GM21576 (cell line): Measurements from ENCODE around the gene CCND1.

ENCODE experiments used
- ATAC-seq: cut with Tn5 transposase; IDR thresholded peaks from one replicate; pipeline ENCODE4 v1.9.1; 2021; ENCODE audit warnings: mild to moderate bottlenecking, moderate library complexity; ENCODE audit not compliant: unreplicated experiment

Gene CCND1

DNA sequence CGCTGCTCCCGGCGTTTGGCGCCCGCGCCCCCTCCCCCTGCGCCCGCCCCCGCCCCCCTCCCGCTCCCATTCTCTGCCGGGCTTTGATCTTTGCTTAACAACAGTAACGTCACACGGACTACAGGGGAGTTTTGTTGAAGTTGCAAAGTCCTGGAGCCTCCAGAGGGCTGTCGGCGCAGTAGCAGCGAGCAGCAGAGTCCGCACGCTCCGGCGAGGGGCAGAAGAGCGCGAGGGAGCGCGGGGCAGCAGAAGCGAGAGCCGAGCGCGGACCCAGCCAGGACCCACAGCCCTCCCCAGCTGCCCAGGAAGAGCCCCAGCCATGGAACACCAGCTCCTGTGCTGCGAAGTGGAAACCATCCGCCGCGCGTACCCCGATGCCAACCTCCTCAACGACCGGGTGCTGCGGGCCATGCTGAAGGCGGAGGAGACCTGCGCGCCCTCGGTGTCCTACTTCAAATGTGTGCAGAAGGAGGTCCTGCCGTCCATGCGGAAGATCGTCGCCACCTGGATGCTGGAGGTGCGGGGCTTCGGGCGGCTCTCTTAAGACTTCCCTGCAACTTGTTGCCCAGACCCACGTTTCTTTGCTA is at the start of gene CCND1:
Gene CCND1 (plus strand): TSS at position 162 of the 587 bp plus-strand sequence. CDS start 158 bp downstream, at position 320.
- ATAC-seq, result no peak

DNA sequence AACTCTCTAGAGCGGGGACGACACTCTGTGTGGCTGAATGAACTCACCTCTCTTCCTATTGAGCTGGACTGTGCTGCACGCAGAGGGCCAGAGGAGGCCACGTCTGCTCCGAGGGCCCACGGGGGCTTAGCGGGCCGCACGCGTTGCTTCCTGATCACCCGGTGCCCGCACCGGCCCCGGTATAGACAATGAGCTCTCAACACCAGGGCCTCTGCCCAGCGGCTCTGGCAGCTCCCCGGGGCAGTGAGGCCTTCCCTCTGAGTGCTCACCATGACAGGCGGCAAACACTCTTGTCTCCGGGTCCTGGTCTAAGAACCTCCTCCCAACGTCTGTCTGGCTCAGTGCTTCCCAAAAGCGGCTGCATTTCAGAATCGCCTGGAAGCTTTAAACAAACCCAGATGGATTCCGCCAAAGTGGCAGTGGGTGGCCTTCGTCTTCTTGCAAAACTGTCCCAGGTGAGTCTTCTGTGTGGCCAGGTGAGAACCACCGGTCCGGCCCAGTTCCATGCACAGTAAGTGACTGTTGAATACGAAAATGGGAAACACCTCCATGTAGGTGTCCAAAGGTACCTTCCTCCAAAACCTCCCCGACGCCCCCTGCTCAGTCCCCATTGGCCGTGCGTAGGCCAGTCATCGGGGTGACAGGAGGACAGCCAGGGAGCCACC is 47.8 kb upstream of the CCND1 start:
- ATAC-seq, result no peak

DNA sequence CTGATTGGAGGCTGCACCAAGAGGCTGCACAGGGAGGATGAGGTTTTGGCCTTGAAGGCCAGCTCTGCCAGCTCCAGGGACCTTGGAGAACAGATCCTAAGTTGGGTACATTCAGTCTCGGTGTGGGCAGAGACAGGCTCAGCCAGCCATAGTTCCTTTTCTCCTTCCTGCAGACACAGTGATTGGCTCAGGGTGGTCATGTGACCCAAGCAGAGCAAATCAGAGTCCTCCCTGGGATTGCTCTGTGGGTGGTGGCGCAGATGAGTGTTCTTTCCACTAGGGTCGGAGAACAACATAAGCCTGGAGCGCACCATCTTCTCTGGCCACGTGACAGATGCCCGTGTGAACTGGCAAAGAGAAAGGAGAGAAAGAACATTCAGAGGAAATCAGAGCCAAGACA is 47.1 kb upstream of the CCND1 start:
- no peak for ATAC-seq

DNA sequence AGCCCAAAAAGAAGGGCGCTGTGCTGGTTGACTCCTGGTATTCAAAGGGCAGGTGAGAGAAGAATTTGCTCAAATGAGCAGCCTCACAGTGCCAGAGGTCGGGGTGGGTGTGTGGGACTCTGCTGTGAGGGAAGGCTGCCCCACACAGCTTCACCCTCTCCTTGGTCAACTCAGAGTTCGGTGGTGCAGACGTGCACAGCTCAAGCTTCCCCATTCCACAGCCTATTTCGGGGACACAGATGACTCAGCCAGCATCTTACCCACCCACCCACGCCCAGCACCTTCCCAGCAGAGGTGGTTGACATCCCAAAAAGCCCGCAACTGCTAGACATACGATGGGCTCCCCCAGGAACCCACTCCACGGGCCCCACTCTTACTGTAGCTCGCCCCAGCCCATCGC is 46.5 kb upstream of the CCND1 start:
- ATAC-seq, result no peak

DNA sequence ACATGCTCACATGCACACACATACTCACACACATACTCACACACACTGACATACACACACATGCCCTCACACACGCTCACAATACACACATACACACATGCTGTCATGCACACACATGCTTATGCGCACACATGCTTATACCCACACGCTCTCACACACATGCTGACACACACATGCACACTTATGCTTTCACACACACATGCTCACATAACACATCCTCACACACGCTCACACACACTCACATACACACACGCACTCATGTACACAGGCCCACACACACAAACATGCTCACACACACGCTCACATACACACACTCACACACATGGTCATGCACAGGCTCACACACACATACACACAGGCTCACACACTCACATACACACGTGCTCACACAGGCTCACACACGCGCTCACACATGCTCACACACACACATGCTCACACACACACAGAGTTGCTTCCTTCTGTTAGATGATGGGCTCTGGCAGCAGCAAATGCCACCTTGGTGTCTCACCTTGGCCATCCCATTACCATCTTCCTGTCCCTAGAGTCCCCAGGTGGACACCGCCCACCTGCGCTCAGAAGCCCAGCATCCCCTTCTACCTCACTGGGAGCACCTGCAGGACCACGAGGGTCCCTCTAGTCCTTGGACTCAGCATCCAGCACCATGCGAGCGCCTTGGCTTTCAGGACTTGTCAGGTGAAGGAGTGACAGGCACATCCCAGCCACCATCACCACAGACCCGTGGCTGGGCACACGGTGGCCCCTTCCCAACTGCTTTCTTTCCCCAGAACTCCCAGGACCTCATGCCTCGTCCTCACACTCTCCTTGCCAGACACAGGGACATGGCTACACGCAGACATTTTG is 44.9 kb upstream of the CCND1 start:
- no peak for ATAC-seq

DNA sequence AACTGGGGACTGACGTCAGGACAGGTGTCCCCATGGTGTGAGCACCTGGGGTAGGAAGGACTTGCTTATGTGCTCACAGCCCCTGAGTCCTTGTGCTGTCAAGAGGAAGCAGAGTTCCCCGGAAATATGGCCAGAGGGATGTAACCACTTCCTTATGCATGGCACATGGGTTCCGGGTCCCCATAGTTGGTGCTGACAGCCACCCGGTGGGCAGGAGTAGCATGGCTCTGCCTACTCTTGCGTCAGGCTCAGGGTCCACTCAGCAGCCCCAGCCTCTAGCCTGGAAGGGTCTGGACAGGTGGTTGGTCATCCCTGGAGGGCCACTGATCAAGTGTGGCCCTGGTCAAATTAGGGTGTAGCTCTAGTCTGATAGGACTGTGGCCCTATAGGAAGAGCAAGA is 42.8 kb upstream of the CCND1 start:
- no peak for ATAC-seq

DNA sequence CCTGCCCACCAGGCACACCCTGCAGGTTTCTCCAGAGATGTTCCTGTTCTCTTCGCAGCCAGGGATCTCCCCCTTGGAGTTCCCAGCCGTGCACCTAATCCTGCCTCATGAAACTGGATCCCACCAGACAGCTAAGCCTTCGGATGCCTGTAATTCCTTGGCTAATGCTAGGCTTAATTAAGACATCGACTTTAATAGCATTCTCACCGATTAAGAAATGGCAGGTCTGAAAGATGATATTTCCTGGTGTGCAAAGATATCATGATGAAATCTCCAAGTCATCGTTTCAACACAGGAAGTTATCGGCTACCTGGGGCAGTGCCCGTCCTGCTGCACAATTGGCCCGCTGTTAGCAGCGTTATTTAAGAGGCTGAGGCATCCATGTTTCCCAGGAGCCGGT is 41.5 kb upstream of the CCND1 start:
- ATAC-seq, result no peak

DNA sequence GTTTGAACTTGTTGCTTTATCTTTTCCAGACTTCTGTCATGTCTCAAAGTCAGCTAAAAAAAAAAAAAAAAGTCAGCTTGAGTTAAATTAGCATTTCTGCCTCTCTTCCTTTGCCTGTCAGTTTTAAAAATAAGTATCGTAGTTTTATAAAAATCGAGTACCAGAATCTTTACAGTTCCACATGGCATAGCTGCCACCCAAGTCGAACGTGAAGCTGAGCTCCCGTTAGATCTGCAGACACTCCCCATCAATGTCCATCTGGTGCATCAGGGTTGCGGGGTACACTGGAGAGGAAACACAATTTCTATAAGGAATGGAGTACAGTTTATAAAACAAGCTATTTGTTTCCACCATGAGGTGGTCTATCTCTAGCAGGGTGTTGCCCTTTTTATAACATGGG is 41.0 kb upstream of the CCND1 start:
- no peak for ATAC-seq

DNA sequence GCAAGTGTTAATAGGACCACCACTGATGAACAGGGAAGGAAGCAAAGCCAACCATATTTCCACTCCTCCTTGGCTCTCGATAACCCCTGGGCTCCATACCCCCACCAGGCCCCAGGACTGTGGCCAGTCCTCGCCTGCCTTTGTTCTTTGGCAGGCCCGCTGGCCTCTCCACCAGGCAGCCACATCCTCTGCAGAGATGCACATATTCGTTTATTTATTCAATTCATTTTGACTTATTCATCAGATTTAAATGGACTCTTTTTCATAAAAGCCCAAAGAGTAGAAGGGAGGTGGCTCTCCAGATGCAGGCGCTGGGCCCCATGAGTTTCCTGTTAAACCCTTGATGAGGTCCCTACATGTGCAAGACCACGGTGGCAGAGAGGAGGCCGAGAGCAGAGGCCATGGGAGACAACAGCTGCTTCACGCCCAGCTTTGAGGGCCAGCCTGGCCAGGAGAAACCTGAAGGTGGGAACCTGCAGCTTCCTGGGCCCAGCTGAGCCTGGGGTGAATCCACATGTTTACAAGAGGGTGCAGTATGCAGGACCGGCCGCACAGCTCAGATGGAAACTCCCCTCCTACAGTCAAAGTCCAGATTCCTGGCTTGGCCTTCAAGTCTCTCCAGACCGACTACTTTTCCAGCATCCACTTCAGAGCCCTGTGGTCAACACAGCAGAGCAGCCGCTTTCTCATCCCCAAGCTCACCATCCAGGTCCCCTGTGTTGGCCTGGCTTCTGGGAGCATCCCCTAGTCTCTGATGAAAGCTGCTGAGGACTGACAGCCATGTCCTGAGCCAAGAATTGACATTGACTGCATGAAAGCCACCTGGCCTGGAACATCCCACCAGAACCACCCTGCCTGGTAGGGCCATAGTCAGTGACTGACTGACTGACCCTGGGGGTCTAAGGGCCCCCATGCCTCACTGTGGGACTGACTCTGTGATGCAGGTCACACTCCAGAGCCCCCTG is 39.7 kb upstream of the CCND1 start:
- no peak for ATAC-seq

DNA sequence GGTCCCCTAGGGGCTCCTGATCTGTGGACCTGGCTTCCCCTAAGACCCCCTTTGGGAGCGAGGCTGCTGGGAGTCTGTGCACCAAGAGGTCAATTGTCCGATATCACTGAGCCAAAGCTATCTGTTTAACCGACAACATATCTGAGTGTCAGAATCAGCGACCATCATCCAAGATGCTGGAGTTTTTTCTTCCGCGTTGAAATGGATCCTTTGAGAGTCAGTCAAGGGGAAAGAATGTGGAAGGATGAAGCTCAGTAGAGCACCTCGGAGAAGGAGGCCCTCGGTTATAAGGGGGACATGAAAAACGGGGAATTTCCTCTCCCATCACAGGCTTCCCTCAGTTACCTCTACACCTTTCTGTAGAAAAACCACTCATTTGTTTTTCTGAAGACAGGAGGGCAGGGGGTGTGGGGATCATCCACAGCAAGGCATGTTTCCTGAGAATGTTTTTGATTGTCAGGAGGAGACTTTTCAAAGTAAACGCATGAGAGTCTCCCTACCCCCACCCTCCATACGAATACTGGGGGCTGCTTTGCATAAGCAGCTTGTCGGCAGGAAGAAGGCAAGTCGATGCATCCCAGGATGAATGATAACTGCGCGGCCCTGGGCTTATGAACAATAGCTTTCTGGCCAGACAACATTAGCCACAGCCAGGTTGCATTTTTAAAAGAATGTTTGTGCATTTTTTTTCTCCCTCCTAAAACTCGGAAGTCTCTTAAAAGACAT is 37.7 kb upstream of the CCND1 start:
- ATAC-seq, result no peak

DNA sequence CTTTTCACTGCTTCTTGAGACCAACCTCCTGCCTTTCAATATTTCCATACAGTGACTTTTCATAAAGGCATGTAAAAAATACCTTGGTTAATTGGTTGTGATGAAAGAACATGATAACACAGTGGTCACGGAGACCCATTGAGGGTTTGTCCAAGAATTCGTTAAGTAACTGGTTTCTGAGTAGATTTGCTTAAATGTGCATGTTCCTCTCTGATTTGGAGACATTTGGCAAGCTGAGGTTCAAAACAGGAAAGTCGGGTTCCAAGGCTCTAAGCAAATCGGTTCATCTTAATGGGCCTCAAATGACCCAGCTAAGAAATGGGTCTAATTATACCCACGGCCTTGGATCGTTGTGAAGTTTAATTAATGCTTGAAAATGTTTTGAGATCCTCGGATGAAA is 36.9 kb upstream of the CCND1 start:
- no peak for ATAC-seq

DNA sequence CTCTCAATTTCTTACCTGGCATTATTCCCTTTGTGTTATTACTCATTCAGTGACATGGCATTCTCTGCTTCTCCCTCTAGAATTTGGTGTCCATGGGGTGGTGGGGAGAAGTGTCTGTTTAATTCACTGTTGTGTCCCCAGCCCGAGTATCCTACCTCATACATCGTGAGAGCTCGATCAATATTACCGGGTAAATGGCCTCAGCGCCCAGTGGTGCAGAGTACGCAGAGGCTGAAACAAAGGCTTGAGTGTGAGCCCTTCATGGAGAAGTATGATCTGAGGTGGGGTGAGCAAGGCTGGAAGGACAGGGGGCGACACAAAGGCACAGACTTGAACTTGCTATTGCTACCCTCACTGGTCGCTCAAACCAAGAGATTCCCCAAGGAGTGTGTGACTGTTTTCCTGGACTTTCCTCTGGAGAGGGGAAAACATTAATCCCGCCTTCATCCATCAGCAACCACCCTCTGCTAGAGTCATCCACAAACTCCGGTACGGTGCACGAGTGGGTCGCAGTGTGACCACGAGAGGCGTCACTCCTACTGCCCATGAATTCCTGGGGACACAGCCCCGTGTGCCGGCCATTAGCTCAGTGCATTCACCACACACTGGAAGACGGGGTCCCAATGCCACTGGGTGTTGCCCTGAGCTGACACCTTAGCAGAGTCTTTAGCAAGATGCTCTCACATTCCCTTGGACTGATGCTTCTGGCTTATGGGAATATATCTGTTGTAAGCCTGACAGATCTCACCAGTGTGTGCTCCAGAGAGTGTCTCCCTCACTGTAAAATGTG is 35.0 kb upstream of the CCND1 start:
- ATAC-seq, result no peak

DNA sequence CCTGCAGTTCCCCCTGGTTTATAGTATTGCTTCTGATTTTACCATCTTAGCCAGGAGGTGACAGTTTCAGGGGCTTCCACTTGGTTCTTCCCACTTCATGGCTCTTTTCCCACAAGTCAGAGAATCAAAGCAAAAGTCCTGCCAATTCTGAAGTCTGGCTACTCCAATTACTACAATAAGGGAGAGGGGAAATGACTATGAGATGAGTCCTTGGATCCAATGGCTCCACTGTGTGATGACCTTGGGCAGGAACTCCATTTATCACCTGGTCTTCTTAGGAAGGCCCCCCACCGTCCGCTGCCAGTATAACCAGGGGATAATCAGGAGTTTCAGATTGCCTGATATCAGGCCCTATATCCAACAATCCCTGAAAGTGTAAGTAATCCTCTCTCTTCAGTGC is 31.6 kb upstream of the CCND1 start:
- ATAC-seq, result no peak

DNA sequence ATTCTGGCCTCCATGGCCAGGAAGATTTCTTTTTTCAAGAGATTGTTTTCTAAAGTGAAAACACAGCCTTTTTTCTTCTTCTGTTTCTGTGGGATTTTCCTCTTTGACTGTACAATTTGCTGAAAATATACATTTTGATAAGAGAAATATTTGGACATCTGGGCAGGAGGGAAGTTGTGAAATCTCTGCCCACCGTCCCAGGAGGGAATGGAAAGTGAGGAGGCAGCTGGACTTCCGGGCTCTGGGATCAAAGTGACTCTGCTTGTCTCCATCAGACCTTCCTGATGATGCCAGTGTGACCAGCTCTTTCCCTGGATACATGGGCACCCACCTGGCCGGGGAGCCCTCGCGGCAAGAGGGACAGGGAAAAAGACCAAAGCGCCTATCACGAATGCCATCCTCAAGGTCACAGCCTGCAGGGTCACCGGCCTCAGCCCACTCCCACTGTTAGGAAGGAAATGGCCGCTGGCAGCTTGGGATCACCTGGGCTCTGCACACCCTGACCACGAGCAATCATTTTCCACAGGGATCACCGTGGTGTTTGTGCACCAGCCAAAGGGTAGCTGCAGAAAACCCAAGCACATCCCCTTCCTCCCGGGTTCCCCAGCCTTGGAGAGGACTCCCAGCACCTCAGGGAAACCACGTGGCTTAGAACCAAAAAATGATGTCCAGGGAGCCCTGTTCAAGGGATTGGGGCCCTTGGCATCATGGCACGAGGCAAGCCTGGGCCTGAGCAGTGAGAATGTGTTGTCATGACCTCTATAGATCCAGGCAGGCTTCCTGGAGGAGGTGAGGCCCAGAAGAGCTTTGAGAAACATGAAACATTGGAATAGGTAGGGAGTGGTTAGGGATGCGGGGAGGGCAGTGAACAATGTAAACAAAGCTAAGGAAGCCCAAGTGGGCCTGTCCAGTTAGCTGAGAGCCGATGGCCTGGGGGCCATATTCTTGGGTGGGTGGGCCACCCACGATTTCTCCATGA is 29.1 kb upstream of the CCND1 start:
- ATAC-seq, result no peak

DNA sequence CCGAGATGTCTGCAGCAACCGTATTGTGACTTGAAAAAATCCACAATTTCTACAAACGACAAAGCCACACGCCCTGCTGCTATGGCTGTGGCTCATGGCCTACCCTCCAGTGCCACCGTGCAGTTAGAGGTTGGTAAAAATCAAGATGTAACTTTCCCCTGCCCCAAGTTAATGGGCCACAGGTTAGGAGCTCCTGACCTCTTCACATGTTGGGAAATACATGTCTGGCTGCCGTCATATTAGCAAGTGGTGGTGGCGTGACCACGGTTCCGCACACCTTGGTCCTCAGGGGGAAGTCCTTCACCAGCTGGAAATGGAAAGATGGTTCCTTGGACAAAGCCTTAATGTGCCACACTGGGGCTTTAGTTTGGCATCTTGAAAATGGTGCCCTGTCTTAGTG is 27.4 kb upstream of the CCND1 start:
- ATAC-seq, result no peak

DNA sequence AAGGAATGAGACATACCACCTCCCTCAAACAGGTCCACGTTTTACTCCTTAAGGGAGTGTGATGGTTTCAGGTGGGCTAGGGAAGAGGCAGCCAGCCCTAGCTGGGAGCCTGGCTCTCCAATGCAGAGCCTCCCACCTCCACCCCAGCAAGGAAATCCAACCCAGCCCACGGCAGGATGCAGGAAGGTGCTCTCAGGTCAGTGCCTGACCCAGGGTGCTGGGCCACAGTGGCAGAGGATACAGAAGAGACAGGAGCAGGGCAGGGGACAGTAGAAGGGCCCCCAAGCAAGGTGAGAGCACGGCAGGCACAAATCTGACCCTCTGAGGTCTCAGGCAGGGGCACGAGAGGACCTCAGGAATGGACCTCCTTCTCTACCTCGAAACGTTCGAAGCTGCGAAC is 26.9 kb upstream of the CCND1 start:
- ATAC-seq, result no peak

DNA sequence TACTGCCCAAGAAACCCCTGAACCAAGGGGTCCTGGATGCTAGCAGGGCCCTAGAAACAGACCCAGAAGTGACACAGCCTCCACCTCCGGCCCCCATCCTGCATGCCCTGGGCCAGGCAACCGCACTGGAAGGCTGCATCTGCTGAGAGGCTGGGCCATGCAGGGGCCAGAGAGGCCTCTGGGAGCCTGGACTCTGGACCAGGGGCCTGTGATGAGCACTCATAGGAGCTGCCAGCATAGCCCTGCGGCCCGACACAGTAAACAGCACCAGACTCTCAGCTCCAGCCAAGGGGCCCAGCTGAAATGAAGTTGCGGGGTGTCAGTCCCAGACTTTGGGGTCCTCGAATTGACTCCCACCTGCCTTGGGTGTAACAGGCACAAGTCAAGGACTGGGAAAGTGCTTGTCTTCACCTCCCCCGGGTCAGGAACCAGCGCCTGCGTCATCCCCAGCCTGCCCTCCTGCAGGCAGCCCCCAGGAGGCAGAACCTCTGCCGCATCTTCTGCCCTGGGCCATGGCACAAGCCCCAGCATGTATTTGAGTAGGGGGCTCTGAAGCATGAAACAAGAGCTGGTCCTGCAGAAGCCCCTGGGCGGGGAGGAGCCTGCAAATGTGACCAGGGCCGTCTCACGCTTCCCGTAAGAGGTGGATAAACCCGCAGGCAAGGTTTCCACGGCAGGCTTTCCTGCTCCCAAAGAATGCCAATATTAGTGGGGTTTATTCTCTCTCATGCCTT is 25.2 kb upstream of the CCND1 start:
- ATAC-seq, result no peak

DNA sequence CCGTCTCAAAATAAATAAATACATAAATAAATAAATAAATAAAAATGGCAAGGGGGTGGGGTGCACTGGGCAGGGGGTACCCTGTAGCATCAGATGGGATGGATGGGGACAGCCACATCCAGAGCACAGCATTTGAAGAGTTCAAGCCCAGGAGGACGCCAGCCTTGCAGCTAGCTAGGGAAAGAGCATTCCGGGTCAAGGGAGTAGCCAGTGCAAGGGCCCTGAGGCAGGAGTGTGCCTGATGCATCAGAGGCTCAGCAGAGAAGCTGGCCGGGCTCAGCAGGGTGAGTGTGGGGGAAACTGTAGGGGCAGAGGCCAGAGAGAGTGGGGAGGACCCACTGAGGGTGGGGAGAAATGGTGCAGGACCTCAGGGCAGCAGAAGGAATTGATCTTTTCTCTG is 23.7 kb upstream of the CCND1 start:
- ATAC-seq, result no peak
